Activated CD8-positive, alpha-beta memory T cell treated with anti-CD3 and anti-CD28 coated beads, Interleukin-2, amount 50 U/mL, for 1 hour (primary cell): ENCODE measurements around the gene TMEM88.

ENCODE experiments used
- DNase-seq: peaks from one replicate; pipeline ENCODE4 v3.0.0-alpha.2; 2020; ENCODE audit errors: extremely low read depth

Gene TMEM88

GRCh38 chr17:7884581-7885366 lies 29.9 kb downstream of the TMEM88 start:
- no peak for DNase-seq

- DNase-seq: no peak
These were observed 30.7 kb downstream of the TMEM88 start for GRCh38 chr17:7885367-7886226.

GRCh38 chr17:7886227-7887037 lies 31.6 kb downstream of the TMEM88 start:
- DNase-seq: peak; percentile 48

- no peak for DNase-seq
These were observed 32.2 kb downstream of the TMEM88 start for GRCh38 chr17:7887038-7887481.

- DNase-seq: peak; percentile 73
These were observed 32.8 kb downstream of the TMEM88 start for GRCh38 chr17:7887482-7888183.

GRCh38 chr17:7888184-7888920 lies 33.5 kb downstream of the TMEM88 start, which contains the start of gene CHD3:
Gene CHD3 (plus strand): TSS chr17:7888789. CDS start chr17:7889001, 212 bp downstream.
- DNase-seq: no peak

- DNase-seq: no peak
These were observed 34.5 kb downstream of the TMEM88 start for GRCh38 chr17:7889166-7889955.

GRCh38 chr17:7893187-7893880 lies 38.5 kb downstream of the TMEM88 start:
- no peak for DNase-seq

GRCh38 chr17:7894226-7894625 lies 39.4 kb downstream of the TMEM88 start:
- DNase-seq: no peak

GRCh38 chr17:7894866-7895265 lies 40.0 kb downstream of the TMEM88 start:
- DNase-seq: no peak

- DNase-seq: no peak
These were observed 42.2 kb downstream of the TMEM88 start for GRCh38 chr17:7897090-7897489.

- no peak for DNase-seq
These were observed 42.9 kb downstream of the TMEM88 start for GRCh38 chr17:7897773-7898172.

- no peak for DNase-seq
These were observed 48.6 kb downstream of the TMEM88 start for GRCh38 chr17:7903154-7904103.
